ENCODE data around the gene S100A5. TPM values are rescaled to one million over a fixed set of nuclear protein-coding genes. Genes with fewer than 3 reads are reported as not detected.

Gene S100A5
- total and polyA plus RNA-seq, 9 of the 15 experiments (the other 6 are each of a cell fraction or from before 2014, with no cell fraction given), result 0.56 to 1.4 (median 0.64) TPM; not detected in 5

DNA sequence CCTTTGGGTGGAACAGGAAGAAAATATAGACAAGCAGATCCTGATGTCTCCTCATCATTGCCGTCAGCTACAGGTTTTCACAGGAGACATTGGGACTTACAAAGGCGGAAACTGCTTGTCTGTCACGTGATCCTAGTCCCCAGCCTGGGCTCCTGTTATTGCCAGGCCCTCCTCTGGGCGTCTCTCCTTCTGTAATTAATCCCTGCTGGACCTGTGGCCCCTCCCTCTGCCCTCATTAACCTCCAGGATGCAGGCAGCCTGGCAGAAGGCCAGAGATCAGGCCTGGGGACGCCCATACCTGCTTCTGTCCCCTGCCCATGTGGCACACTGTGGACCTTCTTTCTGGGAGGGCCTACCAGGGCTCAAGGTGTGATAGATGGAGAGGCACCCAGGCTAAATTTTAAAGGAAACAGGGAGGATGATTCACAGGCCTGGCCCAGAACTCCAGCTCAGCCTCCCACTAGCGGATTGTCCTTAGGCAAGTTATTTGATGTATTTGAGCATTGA lies 2.4 kb downstream of the S100A5 start (continued):
- TF ChIP-seq, protein P1, sequence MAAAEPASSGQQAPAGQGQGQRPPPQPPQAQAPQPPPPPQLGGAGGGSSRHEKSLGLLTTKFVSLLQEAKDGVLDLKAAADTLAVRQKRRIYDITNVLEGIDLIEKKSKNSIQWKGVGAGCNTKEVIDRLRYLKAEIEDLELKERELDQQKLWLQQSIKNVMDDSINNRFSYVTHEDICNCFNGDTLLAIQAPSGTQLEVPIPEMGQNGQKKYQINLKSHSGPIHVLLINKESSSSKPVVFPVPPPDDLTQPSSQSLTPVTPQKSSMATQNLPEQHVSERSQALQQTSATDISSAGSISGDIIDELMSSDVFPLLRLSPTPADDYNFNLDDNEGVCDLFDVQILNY (CRISPR knock-in tag; IDR thresholded peaks at IDR 0.05), result no peak
- TF ChIP-seq, protein P2, sequence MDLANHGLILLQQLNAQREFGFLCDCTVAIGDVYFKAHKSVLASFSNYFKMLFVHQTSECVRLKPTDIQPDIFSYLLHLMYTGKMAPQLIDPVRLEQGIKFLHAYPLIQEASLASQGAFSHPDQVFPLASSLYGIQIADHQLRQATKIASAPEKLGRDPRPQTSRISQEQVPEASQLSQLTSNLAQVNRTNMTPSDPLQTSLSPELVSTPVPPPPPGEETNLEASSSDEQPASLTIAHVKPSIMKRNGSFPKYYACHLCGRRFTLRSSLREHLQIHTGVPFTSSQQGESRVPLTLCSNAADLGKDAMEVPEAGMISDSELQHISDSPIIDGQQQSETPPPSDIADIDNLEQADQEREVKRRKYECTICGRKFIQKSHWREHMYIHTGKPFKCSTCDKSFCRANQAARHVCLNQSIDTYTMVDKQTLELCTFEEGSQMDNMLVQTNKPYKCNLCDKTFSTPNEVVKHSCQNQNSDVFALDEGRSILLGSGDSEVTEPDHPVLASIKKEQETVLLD (IDR thresholded peaks at IDR 0.05), result no peak
- no peak for TF ChIP-seq CC2D1A (IDR thresholded peaks at IDR 0.05)
- TF ChIP-seq, protein P3, sequence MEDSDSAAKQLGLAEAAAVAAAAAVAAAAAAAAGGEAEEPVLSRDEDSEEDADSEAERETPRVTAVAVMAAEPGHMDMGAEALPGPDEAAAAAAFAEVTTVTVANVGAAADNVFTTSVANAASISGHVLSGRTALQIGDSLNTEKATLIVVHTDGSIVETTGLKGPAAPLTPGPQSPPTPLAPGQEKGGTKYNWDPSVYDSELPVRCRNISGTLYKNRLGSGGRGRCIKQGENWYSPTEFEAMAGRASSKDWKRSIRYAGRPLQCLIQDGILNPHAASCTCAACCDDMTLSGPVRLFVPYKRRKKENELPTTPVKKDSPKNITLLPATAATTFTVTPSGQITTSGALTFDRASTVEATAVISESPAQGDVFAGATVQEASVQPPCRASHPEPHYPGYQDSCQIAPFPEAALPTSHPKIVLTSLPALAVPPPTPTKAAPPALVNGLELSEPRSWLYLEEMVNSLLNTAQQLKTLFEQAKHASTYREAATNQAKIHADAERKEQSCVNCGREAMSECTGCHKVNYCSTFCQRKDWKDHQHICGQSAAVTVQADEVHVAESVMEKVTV (CRISPR knock-in tag; IDR thresholded peaks at IDR 0.05), result no peak
- peak; percentile 99 for TF ChIP-seq TOE1 (IDR thresholded peaks at IDR 0.05; ENCODE audit: borderline replicate concordance)
- TF ChIP-seq TOE1 (CRISPR knock-in tag; IDR thresholded peaks at IDR 0.05; ENCODE audit: borderline replicate concordance, low read depth), result no peak
- TF ChIP-seq GABPB2 (CRISPR knock-in tag; conservative IDR thresholded peaks at IDR 0.05), result no peak
- no peak for TF ChIP-seq ZBTB17 (CRISPR knock-in tag; IDR thresholded peaks at IDR 0.05)
- no peak for TF ChIP-seq ZNF263 (CRISPR knock-in tag; IDR thresholded peaks at IDR 0.05; ENCODE audit: borderline replicate concordance)
- TF ChIP-seq RAD21 (CRISPR knock-in tag; conservative IDR thresholded peaks at IDR 0.05 in 1 of 2, IDR thresholded peaks at IDR 0.05 in 1 of 2), result peak in 1 of 2 experiments; percentile 37; a peak in 2 of 4 replicates
- no peak for TF ChIP-seq MED1 (CRISPR knock-in tag; IDR thresholded peaks at IDR 0.05; ENCODE audit: borderline replicate concordance)
- peak; percentile 77 for TF ChIP-seq PHF20 (IDR thresholded peaks at IDR 0.05; ENCODE audit: partially characterized antibody)
- no peak for TF ChIP-seq PURB (CRISPR knock-in tag; IDR thresholded peaks at IDR 0.05; ENCODE audit: low read depth)
- TF ChIP-seq, protein P4, sequence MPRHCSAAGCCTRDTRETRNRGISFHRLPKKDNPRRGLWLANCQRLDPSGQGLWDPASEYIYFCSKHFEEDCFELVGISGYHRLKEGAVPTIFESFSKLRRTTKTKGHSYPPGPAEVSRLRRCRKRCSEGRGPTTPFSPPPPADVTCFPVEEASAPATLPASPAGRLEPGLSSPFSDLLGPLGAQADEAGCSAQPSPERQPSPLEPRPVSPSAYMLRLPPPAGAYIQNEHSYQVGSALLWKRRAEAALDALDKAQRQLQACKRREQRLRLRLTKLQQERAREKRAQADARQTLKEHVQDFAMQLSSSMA (CRISPR knock-in tag; IDR thresholded peaks at IDR 0.05), result no peak
- no peak for TF ChIP-seq NEUROD1 (IDR thresholded peaks at IDR 0.05; ENCODE audit: borderline replicate concordance, low read depth, low read length, partially characterized antibody)
- TF ChIP-seq TARDBP (IDR thresholded peaks at IDR 0.05), result no peak
- no peak for TF ChIP-seq ZNF57 (CRISPR knock-in tag; IDR thresholded peaks at IDR 0.05)
- TF ChIP-seq, protein P5, sequence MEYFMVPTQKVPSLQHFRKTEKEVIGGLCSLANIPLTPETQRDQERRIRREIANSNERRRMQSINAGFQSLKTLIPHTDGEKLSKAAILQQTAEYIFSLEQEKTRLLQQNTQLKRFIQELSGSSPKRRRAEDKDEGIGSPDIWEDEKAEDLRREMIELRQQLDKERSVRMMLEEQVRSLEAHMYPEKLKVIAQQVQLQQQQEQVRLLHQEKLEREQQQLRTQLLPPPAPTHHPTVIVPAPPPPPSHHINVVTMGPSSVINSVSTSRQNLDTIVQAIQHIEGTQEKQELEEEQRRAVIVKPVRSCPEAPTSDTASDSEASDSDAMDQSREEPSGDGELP (CRISPR knock-in tag; IDR thresholded peaks at IDR 0.05; ENCODE audit: borderline replicate concordance), result no peak
- TF ChIP-seq FUS (optimal IDR thresholded peaks at IDR 0.05; ENCODE audit: low read depth, low read length), result no peak
- no peak for TF ChIP-seq KDM5B (IDR thresholded peaks at IDR 0.05; ENCODE audit: insufficient replicate concordance, low read depth, low read length)
- no peak for TF ChIP-seq ZNF780A (CRISPR knock-in tag; IDR thresholded peaks at IDR 0.05)

Measured in K562 (cell line).